Activated CD4-positive, alpha-beta T cell treated with anti-CD3 and anti-CD28 coated beads for 36 hours (primary cell): Measurements from ENCODE around the gene RMRP. TPM values are rescaled to one million over a fixed set of nuclear protein-coding genes. Genes with fewer than 3 reads are reported as not detected.

Experiments
- ATAC-seq: fragments of 200-7000 bp; cut with Tn5 transposase; one replicate; pipeline ENCODE4 v1.10.0; 2021; ENCODE audit warnings: mild to moderate bottlenecking, moderate library complexity
- CTCF ChIA-PET: fragments of 350-600 bp; sonication (Branson Sonifier 250); formaldehyde crosslinking; loops from one replicate; lab custom pipeline; 2021; ENCODE audit warnings: antibody characterized with exemption; lab: Charles Lee
- POLR2A ChIA-PET: fragments of 350-600 bp; sonication (Branson Sonifier 250); formaldehyde crosslinking; loops from one replicate; lab custom pipeline; 2021; ENCODE audit warnings: antibody characterized with exemption, inconsistent platforms; lab: Charles Lee
- DNase-seq: peaks from one replicate; pipeline ENCODE4 v3.0.0-alpha.2; 2020
- H3K27ac Mint-ChIP-seq: one replicate; pipeline ENCODE4 v1.8.0; 2021; ENCODE audit warnings: mixed read lengths
- H3K27me3 Mint-ChIP-seq: one replicate; pipeline ENCODE4 v1.8.0; 2021; ENCODE audit warnings: mixed read lengths
- H3K36me3 Mint-ChIP-seq: one replicate; pipeline ENCODE4 v1.8.0; 2021; ENCODE audit warnings: low read depth, mixed read lengths
- H3K4me1 Mint-ChIP-seq: one replicate; pipeline ENCODE4 v1.8.0; 2021; ENCODE audit warnings: mixed read lengths
- H3K4me3 Mint-ChIP-seq: one replicate; pipeline ENCODE4 v1.8.0; 2021; ENCODE audit warnings: mild to moderate bottlenecking, moderate library complexity, mixed read lengths
- H3K9me3 Mint-ChIP-seq: one replicate; pipeline ENCODE4 v1.8.0; 2021; ENCODE audit warnings: low read depth, mixed read lengths
- intact Hi-C, 2 experiments: fragments of 100-400 bp; cut with DNase I in 1 of 2; cut with micrococcal nuclease in 1 of 2; formaldehyde crosslinking; loops; one replicate each; pipeline versions ENCODE4 v1.14.2 to v1.15.1; 2022 to 2024; cut with DNase I, micrococcal nuclease
- total RNA-seq, 2 experiments: library from RNA; stranded (reverse); gene quantifications; one replicate each; pipeline ENCODE4 v1.2.3, GENCODE V29; 2021

The RMRP gene
- total RNA-seq, 2 experiments from 2014 or later, result 894 to 11,462 TPM

GRCh38 chr9:35680331-35681105 lies 22.7 kb upstream of the RMRP start:
- Mint-ChIP-seq H3K27ac (no peak overlapping the region), H3K4me3 (no peak overlapping the region), H3K9me3 (no peaks in the 10 kb centered on the region), H3K36me3 (no peaks in the 10 kb centered on the region), H3K4me1 (peaks cover 6% of the 10 kb centered on the region), H3K27me3 (peaks cover 4% of the 10 kb centered on the region)
- ATAC-seq, result no peak
- CTCF ChIA-PET, result interaction anchor here (0.6 to 1.7 kb wide), 3 partner anchors 16 to 133 kb away, joined by 3 to 7 read pairs (median 4); partner anchors contain the start of genes CCDC107 and RMRP
- POLR2A ChIA-PET, result interaction anchor here (0.7 kb wide), 1 partner anchor 20 kb away, joined by 3 read pairs; no protein-coding TSS in a partner anchor
- no peak for DNase-seq
- intact Hi-C loops, result no loop called here

DNA sequence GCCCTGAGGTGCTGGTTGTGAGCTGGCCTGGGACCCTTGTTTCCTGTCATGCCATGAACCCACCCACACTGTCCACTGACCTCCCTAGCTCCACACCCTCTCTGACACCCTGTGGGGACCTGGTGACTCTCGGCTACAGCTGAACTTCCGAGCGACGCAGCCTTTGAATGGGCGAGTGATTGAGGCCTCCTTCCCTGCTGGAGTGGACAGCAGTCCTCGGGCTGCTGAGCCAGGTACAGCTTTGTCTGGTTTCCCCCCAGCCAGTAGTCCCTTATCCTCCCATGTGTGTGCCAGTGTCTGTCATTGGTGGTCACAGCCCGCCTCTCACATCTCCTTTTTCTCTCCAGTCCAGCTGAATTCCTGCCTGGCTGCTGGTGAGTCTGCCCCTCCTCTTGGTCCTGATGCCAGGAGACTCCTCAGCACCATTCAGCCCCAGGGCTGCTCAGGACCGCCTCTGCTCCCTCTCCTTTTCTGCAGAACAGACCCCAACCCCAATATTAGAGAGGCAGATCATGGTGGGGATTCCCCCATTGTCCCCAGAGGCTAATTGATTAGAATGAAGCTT lies 22.0 kb upstream of the RMRP start:
- POLR2A ChIA-PET, result interaction anchor here (0.7 kb wide), 1 partner anchor 19 kb away, joined by 3 read pairs; no protein-coding TSS in a partner anchor

GRCh38 chr9:35679091-35679490 lies 21.3 kb upstream of the RMRP start:
- ChIA-PET POLR2A (no interaction called here), CTCF (interaction anchor here (0.7 to 1.7 kb wide), 4 partner anchors 9 to 47 kb away, joined by 3 to 6 read pairs (median 4); partner anchors contain the start of genes CCDC107 and RMRP)
- peaks cover 10% of the 10 kb centered on the region for H3K4me1 Mint-ChIP-seq
- no peaks in the 10 kb centered on the region for H3K9me3 Mint-ChIP-seq
- no peak overlapping the region for H3K4me3 Mint-ChIP-seq
- no peaks in the 10 kb centered on the region for H3K36me3 Mint-ChIP-seq
- H3K27me3 Mint-ChIP-seq, result peaks cover 9% of the 10 kb centered on the region
- intact Hi-C loops, result no loop called here
- ATAC-seq (no peak), DNase-seq (no peak)
- no peak overlapping the region for H3K27ac Mint-ChIP-seq

More for the DNA sequence above, 22.0 kb upstream of the RMRP start:
- DNase-seq (no peak), ATAC-seq (no peak)
- no peaks in the 10 kb centered on the region for H3K36me3 Mint-ChIP-seq
- H3K9me3 Mint-ChIP-seq, result no peaks in the 10 kb centered on the region
- no peak overlapping the region for H3K27ac Mint-ChIP-seq
- H3K4me3 Mint-ChIP-seq, result no peak overlapping the region
- intact Hi-C loops, result no loop called here
- H3K4me1 Mint-ChIP-seq, result peaks cover 6% of the 10 kb centered on the region
- peaks cover 4% of the 10 kb centered on the region for H3K27me3 Mint-ChIP-seq
- CTCF ChIA-PET, result interaction anchor here (0.6 to 1.7 kb wide), 5 partner anchors 8 to 130 kb away, joined by 3 to 7 read pairs (median 4); partner anchors contain the start of genes CCDC107 and RMRP

- intact Hi-C loops, result no loop called here
- H3K27ac Mint-ChIP-seq, result no peak overlapping the region
- ATAC-seq, result peak; percentile 74
- DNase-seq, result peak; percentile 63
- H3K4me3 Mint-ChIP-seq, result peak overlapping the region; percentile 54
- ChIA-PET CTCF (interaction anchor here (0.6 to 4.9 kb wide), 5 partner anchors 11 to 92 kb away, joined by 3 to 24 read pairs (median 3); partner anchors contain the start of genes ARHGEF39 and RMRP), POLR2A (interaction anchor here (0.7 to 0.9 kb wide), 2 partner anchors 18 to 57 kb away, joined by 3 read pairs; partner anchors contain the start of gene CREB3)
- peaks cover 9% of the 10 kb centered on the region for H3K27me3 Mint-ChIP-seq
- no peaks in the 10 kb centered on the region for H3K9me3 Mint-ChIP-seq
- H3K4me1 Mint-ChIP-seq, result peaks cover 10% of the 10 kb centered on the region
- H3K36me3 Mint-ChIP-seq, result no peaks in the 10 kb centered on the region
Measured at GRCh38 chr9:35675732-35676392, 18.0 kb upstream of the RMRP start.

- H3K9me3 Mint-ChIP-seq, result no peaks in the 10 kb centered on the region
- no peak overlapping the region for H3K27ac Mint-ChIP-seq
- H3K4me1 Mint-ChIP-seq, result peaks cover 10% of the 10 kb centered on the region
- intact Hi-C loops, result no loop called here
- ChIA-PET POLR2A (interaction anchor here (0.7 to 0.9 kb wide), 3 partner anchors 19 to 65 kb away, joined by 3 read pairs; partner anchors contain the start of gene CREB3), CTCF (interaction anchor here (1.2 to 4.9 kb wide), 3 partner anchors 10 to 21 kb away, joined by 3 to 24 read pairs (median 9); partner anchors contain the start of genes ARHGEF39 and RMRP)
- ATAC-seq, result peak; percentile 20
- H3K36me3 Mint-ChIP-seq, result no peaks in the 10 kb centered on the region
- no peak for DNase-seq
- peaks cover 9% of the 10 kb centered on the region for H3K27me3 Mint-ChIP-seq
- peak overlapping the region; percentile 54 for H3K4me3 Mint-ChIP-seq
Measured at GRCh38 chr9:35675204-35675603, 17.4 kb upstream of the RMRP start.

GRCh38 chr9:35674025-35674361 lies 16.2 kb upstream of the RMRP start:
- peaks cover 9% of the 10 kb centered on the region for H3K27me3 Mint-ChIP-seq
- H3K36me3 Mint-ChIP-seq, result no peaks in the 10 kb centered on the region
- intact Hi-C loops, result no loop called here
- ATAC-seq (no peak), DNase-seq (no peak)
- POLR2A ChIA-PET, result no interaction called here
- no peak overlapping the region for H3K27ac Mint-ChIP-seq
- no peak overlapping the region for H3K4me3 Mint-ChIP-seq
- H3K4me1 Mint-ChIP-seq, result peaks cover 10% of the 10 kb centered on the region
- no peaks in the 10 kb centered on the region for H3K9me3 Mint-ChIP-seq
- CTCF ChIA-PET, result interaction anchor here (0.6 to 4.9 kb wide), 5 partner anchors 9 to 22 kb away, joined by 3 to 24 read pairs (median 4); partner anchors contain the start of genes ARHGEF39 and CCDC107

GRCh38 chr9:35673132-35674024 lies 15.6 kb upstream of the RMRP start, which contains the start of gene CA9:
Gene CA9, plus strand, starts transcription at chr9:35673928. Its CDS starts 32 bp downstream, at chr9:35673960.
- H3K27me3 Mint-ChIP-seq, result peaks cover 9% of the 10 kb centered on the region
- ChIA-PET POLR2A (no interaction called here), CTCF (interaction anchor here (0.6 to 1.1 kb wide), 5 partner anchors 10 to 25 kb away, joined by 3 to 4 read pairs (median 4); partner anchors contain the start of gene CCDC107)
- H3K9me3 Mint-ChIP-seq, result no peaks in the 10 kb centered on the region
- DNase-seq (no peak), ATAC-seq (no peak)
- intact Hi-C loops, result no loop called here
- H3K27ac Mint-ChIP-seq, result no peak within 1 kb of the TSS
- peaks cover 10% of the 10 kb centered on the region for H3K4me1 Mint-ChIP-seq
- no peak within 1 kb of the TSS for H3K4me3 Mint-ChIP-seq
- H3K36me3 Mint-ChIP-seq, result no peaks in the 10 kb centered on the region

DNA sequence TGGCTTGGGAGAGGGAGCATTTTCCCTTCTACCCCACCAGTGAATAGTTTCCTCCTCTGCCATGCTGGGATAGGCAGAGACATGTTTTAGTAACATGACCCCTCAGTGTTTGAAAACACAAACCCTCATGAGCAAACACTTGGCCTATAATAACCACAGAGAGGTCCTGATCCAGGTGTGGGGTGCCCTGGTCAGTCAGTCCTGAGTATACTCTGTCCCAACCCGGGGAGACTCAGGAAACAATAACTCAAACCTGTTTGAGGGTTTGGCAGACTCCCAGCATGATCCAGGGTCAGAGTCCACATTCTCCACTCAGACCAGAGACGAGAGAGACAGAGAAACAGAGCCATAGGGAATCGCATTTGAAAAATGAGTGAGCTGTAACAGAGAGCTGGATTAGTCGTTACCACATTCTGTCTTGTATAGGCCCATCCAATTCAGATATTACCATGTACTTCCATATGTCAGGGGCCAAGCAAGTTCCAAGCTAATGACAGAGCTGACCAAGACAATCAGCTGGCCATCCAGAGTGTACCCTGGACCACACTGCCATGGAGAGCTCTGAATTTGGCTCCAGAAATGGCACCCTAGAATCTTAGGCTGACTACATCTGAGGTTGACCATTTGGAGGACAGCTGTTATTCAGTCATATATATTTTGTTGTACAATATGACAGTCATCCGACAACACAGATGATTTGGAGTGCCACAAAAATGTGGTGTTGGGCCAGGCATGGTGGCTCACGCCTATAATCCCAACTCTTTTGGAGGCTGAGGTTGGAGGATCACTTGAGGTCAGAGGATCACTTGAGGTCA lies 11.7 kb upstream of the RMRP start:
- intact Hi-C loops, result no loop called here
- H3K27me3 Mint-ChIP-seq, result peaks cover 3% of the 10 kb centered on the region
- no peak for ATAC-seq
- H3K4me1 Mint-ChIP-seq, result peaks cover 6% of the 10 kb centered on the region
- ChIA-PET CTCF (interaction anchor here (0.8 to 1.5 kb wide), 7 partner anchors 19 to 62 kb away, joined by 3 to 4 read pairs (median 3); partner anchors contain the start of gene TLN1), POLR2A (no interaction called here)
- no peaks in the 10 kb centered on the region for H3K9me3 Mint-ChIP-seq
- no peak overlapping the region for H3K4me3 Mint-ChIP-seq
- no peak for DNase-seq
- H3K27ac Mint-ChIP-seq, result no peak overlapping the region
- no peaks in the 10 kb centered on the region for H3K36me3 Mint-ChIP-seq

- Mint-ChIP-seq H3K4me3 (no peak overlapping the region), H3K4me1 (peaks cover 17% of the 10 kb centered on the region)
- intact Hi-C loops, result no loop called here
Measured at GRCh38 chr9:35667939-35668338, 10.1 kb upstream of the RMRP start.

More at GRCh38 chr9:35667939-35668338, 10.1 kb upstream of the RMRP start:
- POLR2A ChIA-PET, result no interaction called here
- CTCF ChIA-PET, result no interaction called here
- no peak for DNase-seq
- Mint-ChIP-seq H3K9me3 (no peaks in the 10 kb centered on the region), H3K27me3 (no peaks in the 10 kb centered on the region), H3K27ac (no peak overlapping the region), H3K36me3 (peaks cover 3% of the 10 kb centered on the region)
- ATAC-seq, result no peak
